Peyer's patch (tissue), 4 donors: ENCODE results near the gene TRIM10. TPM values are rescaled to one million over a fixed set of nuclear protein-coding genes. Genes with fewer than 3 reads are reported as not detected.

Source experiments
- DNase-seq, 3 donors: peaks; one replicate each; pipeline ENCODE4 v3.0.0-alpha.2; 2017 to 2019
- H3K27ac ChIP-seq, 4 donors: fragments of 200-600 bp; sonication (generic); one replicate each; pipeline ENCODE4 v1.5.1; 2016 to 2019
- H3K27me3 ChIP-seq, 2 donors: fragments of 200-600 bp; sonication (generic); one replicate each; pipeline ENCODE4 v1.5.1; 2019
- H3K36me3 ChIP-seq, 3 donors: fragments of 200-600 bp; sonication (generic); one replicate each; pipeline ENCODE4 v1.5.1; 2016 to 2019
- H3K4me1 ChIP-seq, 4 donors: fragments of 200-600 bp; sonication (generic); one replicate each; pipeline ENCODE4 v1.5.1; 2016 to 2019
- H3K4me3 ChIP-seq, 4 donors: fragments of 200-600 bp; sonication (generic); 1 replicate in 3 of 4; 2 replicates in 1 of 4; pipeline ENCODE4 v1.5.1; 2016 to 2019; ENCODE audit warnings: mild to moderate bottlenecking in 1 of 4
- H3K9me3 ChIP-seq, 4 donors: fragments of 200-600 bp; sonication (generic); one replicate each; pipeline ENCODE4 v1.5.1; 2016 to 2019; ENCODE audit warnings: mild to moderate bottlenecking in 1 of 4
- CTCF ChIP-seq, 6 experiments: fragments of 450-650 bp in 4 of 6; fragments of 200-600 bp in 2 of 6; sonication (generic) in 1 of 6; IDR thresholded peaks; one replicate each; pipeline ENCODE4 v1.5.1; 2017 to 2019; ENCODE audit warnings: antibody characterized with exemption in 6 of 6, mild to moderate bottlenecking in 3 of 6, moderate library complexity in 1 of 6
- POLR2A ChIP-seq, 2 donors: fragments of 450-650 bp; IDR thresholded peaks; one replicate each; pipeline ENCODE4 v1.5.1; 2017; ENCODE audit warnings: antibody characterized with exemption in 2 of 2, mild to moderate bottlenecking in 2 of 2, moderate library complexity in 2 of 2
- total RNA-seq, 4 donors: library from RNA; depleted of rRNA; stranded (reverse); fragments of >200 nt; gene quantifications; one replicate each; pipeline ENCODE4 v1.1.0, GENCODE V29; 2016

The TRIM10 gene
- total RNA-seq, 4 donors from 2014 or later = 2.5 to 7.4 (median 6.3) TPM

GRCh38 chr6:30155520-30156261 lies 5.3 kb downstream of the TRIM10 start:
- peaks cover 0 to 22% (median 6%) of the 10 kb centered on the region in 4 donors for H3K4me1 ChIP-seq
- no peak overlapping the region for H3K4me3 ChIP-seq
- DNase-seq = no peak
- H3K36me3 ChIP-seq = no peaks in the 10 kb centered on the region
- H3K27me3 ChIP-seq = no peaks in the 10 kb centered on the region
- TF ChIP-seq POLR2A (IDR thresholded peaks at IDR 0.05) = no peak
- TF ChIP-seq CTCF (IDR thresholded peaks at IDR 0.05) = peak in 1 of 6 experiments; percentile 7
- H3K9me3 ChIP-seq = no peaks in the 10 kb centered on the region
- peak overlapping the region in 3 of 4 donors; percentile 68 to 93 (median 88) for H3K27ac ChIP-seq

- Histone ChIP-seq H3K4me1 (peaks cover 0 to 22% (median 6%) of the 10 kb centered on the region in 4 donors), H3K36me3 (no peaks in the 10 kb centered on the region), H3K9me3 (no peaks in the 10 kb centered on the region), H3K27ac (peak overlapping the region in 3 of 4 donors; percentile 68 to 93 (median 88)), H3K27me3 (no peaks in the 10 kb centered on the region), H3K4me3 (peak overlapping the region in 2 of 4 donors; percentile 12 to 17)
- TF ChIP-seq POLR2A (IDR thresholded peaks at IDR 0.05) (peak in 1 of 2 donors; percentile 63), CTCF (IDR thresholded peaks at IDR 0.05) (peak in 3 of 6 experiments; percentile 39 to 61 (median 46))
- DNase-seq = peak in 2 of 3 donors; percentile 62 to 78
Measured at GRCh38 chr6:30154709-30155519, 6.1 kb downstream of the TRIM10 start.

GRCh38 chr6:30154061-30154460 lies 7.0 kb downstream of the TRIM10 start:
- DNase-seq = no peak
- Histone ChIP-seq H3K9me3 (no peaks in the 10 kb centered on the region), H3K4me1 (peaks cover 0 to 22% (median 6%) of the 10 kb centered on the region in 4 donors), H3K36me3 (no peaks in the 10 kb centered on the region), H3K27me3 (no peaks in the 10 kb centered on the region), H3K4me3 (no peak overlapping the region), H3K27ac (peak overlapping the region in 3 of 4 donors; percentile 63 to 93 (median 88))
- TF ChIP-seq POLR2A (IDR thresholded peaks at IDR 0.05) (no peak), CTCF (IDR thresholded peaks at IDR 0.05) (no peak)

GRCh38 chr6:30152910-30153610 lies 8.0 kb downstream of the TRIM10 start:
- Histone ChIP-seq H3K4me3 (no peak overlapping the region), H3K27me3 (no peaks in the 10 kb centered on the region), H3K4me1 (peaks cover 0 to 22% (median 6%) of the 10 kb centered on the region in 4 donors), H3K9me3 (no peaks in the 10 kb centered on the region), H3K36me3 (no peaks in the 10 kb centered on the region), H3K27ac (peak overlapping the region in 2 of 4 donors; percentile 20 to 93)
- DNase-seq = no peak
- TF ChIP-seq POLR2A (IDR thresholded peaks at IDR 0.05) = no peak
- no peak for TF ChIP-seq CTCF (IDR thresholded peaks at IDR 0.05)

- Histone ChIP-seq H3K27ac (peak overlapping the region in 1 of 4 donors; percentile 31), H3K4me1 (peaks cover 0 to 20% (median 6%) of the 10 kb centered on the region in 4 donors), H3K27me3 (no peaks in the 10 kb centered on the region), H3K9me3 (no peaks in the 10 kb centered on the region), H3K36me3 (peaks cover 0 to 2% (median 0%) of the 10 kb centered on the region in 3 donors), H3K4me3 (no peak overlapping the region)
- no peak for DNase-seq
- TF ChIP-seq CTCF (IDR thresholded peaks at IDR 0.05) (no peak), POLR2A (IDR thresholded peaks at IDR 0.05) (no peak)
Measured at GRCh38 chr6:30152016-30152673, 8.9 kb downstream of the TRIM10 start.
